Measurements from ENCODE around the gene ABHD17B. TPM values are rescaled to one million over a fixed set of nuclear protein-coding genes. Genes with fewer than 3 reads are reported as not detected.

Gene ABHD17B
- total RNA-seq, 2 experiments from 2014 or later: 31.0 to 47.7 TPM

DNA sequence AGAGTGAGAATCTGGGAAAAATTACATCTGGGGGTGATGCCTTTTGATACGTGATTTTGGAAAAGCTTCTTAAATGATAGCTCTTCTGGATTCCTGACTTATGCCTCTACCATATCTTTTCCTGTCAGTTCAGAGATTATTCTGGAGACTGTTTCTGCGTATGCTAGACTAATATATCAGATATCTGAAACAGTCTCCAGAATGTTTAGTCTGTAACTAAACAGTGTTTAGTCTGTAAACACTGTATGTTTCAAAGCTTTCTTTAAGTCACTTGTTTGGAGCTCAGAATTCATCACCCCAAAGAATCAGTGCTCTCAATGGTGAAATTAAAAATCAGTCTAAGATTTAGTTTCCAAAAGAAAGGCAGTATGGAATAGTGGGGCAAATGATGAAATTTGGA is 20.2 kb upstream of the ABHD17B start:
- DNase-seq (ENCODE audit: low spot score): no peak
- ChIA-PET POLR2A (interaction anchor here (0.9 to 1.6 kb wide), 4 partner anchors 14 to 77 kb away, joined by 3 to 7 read pairs (median 3); partner anchors contain the start of genes ABHD17B and C9orf85), CTCF (ENCODE audit: unreplicated experiment) (no interaction called here)
- Histone ChIP-seq H3K4me2 (ENCODE audit: low read length) (no peak overlapping the region), H3K36me3 (ENCODE audit: insufficient read depth, low read length) (no peaks in the 10 kb centered on the region), H3K4me3 (ENCODE audit: low read depth, low read length, poor library complexity, severe bottlenecking) (no peak overlapping the region), H4K20me1 (ENCODE audit: insufficient read depth, low read length) (0 out of 2 replicates have a peak, but pooled peaks cover 5% of the 10 kb centered on the region), H3K9me3 (ENCODE audit: low read length) (no peaks in the 10 kb centered on the region), H3K4me1 (ENCODE audit: insufficient read depth, low read length, poor library complexity, severe bottlenecking) (no peaks in the 10 kb centered on the region), H3K9me2 (ENCODE audit: insufficient read depth, low read length) (no peaks in the 10 kb centered on the region), H3K79me2 (ENCODE audit: insufficient read depth, low read depth, low read length) (peaks cover 8% of the 10 kb centered on the region; the same call in 1 of the 2 replicates), H3K27ac (ENCODE audit: low read depth, low read length, poor library complexity, severe bottlenecking) (no peak overlapping the region), H2AFZ (ENCODE audit: low read length) (no peak overlapping the region)
- intact Hi-C loops (cut with micrococcal nuclease; ENCODE audit: unreplicated experiment): no loop called here
- no TSS peak for BruUV-seq (replicated peaks)
- no peak for TF ChIP-seq EZH2phosphoT487 (IDR thresholded peaks at IDR 0.05; ENCODE audit: borderline replicate concordance, low read depth, low read length)
- no peak for TF ChIP-seq CTCF (conservative IDR thresholded peaks at IDR 0.05; ENCODE audit: low read length)

- no peak for TF ChIP-seq EZH2phosphoT487 (IDR thresholded peaks at IDR 0.05; ENCODE audit: borderline replicate concordance, low read depth, low read length)
- TF ChIP-seq CTCF (conservative IDR thresholded peaks at IDR 0.05; ENCODE audit: low read length): no peak
- H4K20me1 ChIP-seq (ENCODE audit: insufficient read depth, low read length): 0 out of 2 replicates have a peak, but pooled peaks cover 5% of the 10 kb centered on the region
- H3K4me1 ChIP-seq (ENCODE audit: insufficient read depth, low read length, poor library complexity, severe bottlenecking): no peaks in the 10 kb centered on the region
- intact Hi-C loops (cut with micrococcal nuclease; ENCODE audit: unreplicated experiment): no loop called here
- H2AFZ ChIP-seq (ENCODE audit: low read length): no peak overlapping the region
- no peaks in the 10 kb centered on the region for H3K36me3 ChIP-seq (ENCODE audit: insufficient read depth, low read length)
- H3K4me3 ChIP-seq (ENCODE audit: low read depth, low read length, poor library complexity, severe bottlenecking): no peak overlapping the region
- no peaks in the 10 kb centered on the region for H3K9me3 ChIP-seq (ENCODE audit: low read length)
- H3K27ac ChIP-seq (ENCODE audit: low read depth, low read length, poor library complexity, severe bottlenecking): no peak overlapping the region
- peaks cover 12% of the 10 kb centered on the region; the same call in 1 of the 2 replicates for H3K79me2 ChIP-seq (ENCODE audit: insufficient read depth, low read depth, low read length)
- no peaks in the 10 kb centered on the region for H3K9me2 ChIP-seq (ENCODE audit: insufficient read depth, low read length)
- DNase-seq (ENCODE audit: low spot score): no peak
- no TSS peak for BruUV-seq (replicated peaks)
- H3K4me2 ChIP-seq (ENCODE audit: low read length): no peak overlapping the region
- ChIA-PET CTCF (ENCODE audit: unreplicated experiment) (no interaction called here), POLR2A (interaction anchor here (0.6 kb wide), 1 partner anchor 9 kb away, joined by 3 read pairs; no protein-coding TSS in a partner anchor)
These were observed 18.9 kb upstream of the ABHD17B start for GRCh38 chr9:71929791-71930440.

GRCh38 chr9:71929223-71929622 is 18.2 kb upstream of the ABHD17B start:
- Histone ChIP-seq H4K20me1 (ENCODE audit: insufficient read depth, low read length) (0 out of 2 replicates have a peak, but pooled peaks cover 5% of the 10 kb centered on the region), H3K27ac (ENCODE audit: low read depth, low read length, poor library complexity, severe bottlenecking) (no peak overlapping the region), H3K79me2 (ENCODE audit: insufficient read depth, low read depth, low read length) (peaks cover 15% of the 10 kb centered on the region; the same call in 1 of the 2 replicates), H3K36me3 (ENCODE audit: insufficient read depth, low read length) (no peaks in the 10 kb centered on the region), H3K4me2 (ENCODE audit: low read length) (no peak overlapping the region), H3K9me2 (ENCODE audit: insufficient read depth, low read length) (no peaks in the 10 kb centered on the region), H2AFZ (ENCODE audit: low read length) (no peak overlapping the region), H3K4me3 (ENCODE audit: low read depth, low read length, poor library complexity, severe bottlenecking) (no peak overlapping the region), H3K4me1 (ENCODE audit: insufficient read depth, low read length, poor library complexity, severe bottlenecking) (no peaks in the 10 kb centered on the region), H3K9me3 (ENCODE audit: low read length) (no peaks in the 10 kb centered on the region)
- BruUV-seq (replicated peaks): no TSS peak
- TF ChIP-seq CTCF (conservative IDR thresholded peaks at IDR 0.05; ENCODE audit: low read length): no peak
- no peak for TF ChIP-seq EZH2phosphoT487 (IDR thresholded peaks at IDR 0.05; ENCODE audit: borderline replicate concordance, low read depth, low read length)
- intact Hi-C loops (cut with micrococcal nuclease; ENCODE audit: unreplicated experiment): no loop called here
- no peak for DNase-seq (ENCODE audit: low spot score)
- CTCF ChIA-PET (ENCODE audit: unreplicated experiment): no interaction called here
- POLR2A ChIA-PET: interaction anchor here (1.6 kb wide), 1 partner anchor 13 kb away, joined by 6 read pairs; no protein-coding TSS in a partner anchor

Measured in OCI-LY7 (cell line).